NT2/D1 (cell line): Measurements from ENCODE around the gene MFGE8.

ENCODE experiments used
- DNase-seq: peaks from one replicate; pipeline ENCODE4 v3.0.0-alpha.2; 2011; ENCODE audit warnings: low read depth, low spot score
- H3K27me3 ChIP-seq: 2 replicates; pipeline ENCODE4 v1.6.0; 2011; ENCODE audit warnings: mild to moderate bottlenecking; ENCODE audit not compliant: insufficient read length, insufficient read depth
- H3K36me3 ChIP-seq: 2 replicates; pipeline ENCODE4 v1.6.1; 2011; ENCODE audit warnings: mild to moderate bottlenecking, low read length, mixed read lengths; ENCODE audit not compliant: insufficient read depth, insufficient read length
- H3K4me1 ChIP-seq: 2 replicates; pipeline ENCODE4 v1.5.1; 2011; ENCODE audit not compliant: insufficient read depth, insufficient read length
- H3K4me3 ChIP-seq: 2 replicates; pipeline ENCODE4 v1.5.1; 2011; ENCODE audit warnings: low read depth; ENCODE audit not compliant: insufficient read length
- H3K9ac ChIP-seq: 2 replicates; pipeline ENCODE4 v1.6.0; 2011; ENCODE audit warnings: low read depth; ENCODE audit not compliant: insufficient read length
- H3K9me3 ChIP-seq: 2 replicates; pipeline ENCODE4 v1.5.1; 2011; ENCODE audit warnings: mild to moderate bottlenecking, low read length; ENCODE audit not compliant: insufficient read depth
- SUZ12 ChIP-seq: IDR thresholded peaks from 2 replicates; pipeline ENCODE4 v1.6.1; 2011; ENCODE audit not compliant: insufficient read length, insufficient read depth; ENCODE audit errors: extremely low read depth
- YY1 ChIP-seq: IDR thresholded peaks from 2 replicates; pipeline ENCODE4 v1.6.1; 2011; ENCODE audit not compliant: insufficient read length, insufficient read depth
- ZNF274 ChIP-seq: IDR thresholded peaks from 2 replicates; pipeline ENCODE4 v1.6.1; 2011; ENCODE audit warnings: mild to moderate bottlenecking, low read depth, low read length

MFGE8 gene

GRCh38 chr15:88905576-88905975 is 7.6 kb downstream of the MFGE8 start:
- DNase-seq: no peak
- Histone ChIP-seq H3K9me3 (no peaks in the 10 kb centered on the region), H3K4me3 (no peak overlapping the region), H3K4me1 (peaks cover 19% of the 10 kb centered on the region), H3K27me3 (no peaks in the 10 kb centered on the region), H3K9ac (no peak overlapping the region), H3K36me3 (peaks cover 90% of the 10 kb centered on the region)
- TF ChIP-seq SUZ12 (no peak), YY1 (no peak), ZNF274 (no peak)

GRCh38 chr15:88904624-88905327 is 8.4 kb downstream of the MFGE8 start:
- TF ChIP-seq YY1 (no peak), SUZ12 (no peak), ZNF274 (no peak)
- Histone ChIP-seq H3K4me3 (no peak overlapping the region), H3K36me3 (peaks cover 87% of the 10 kb centered on the region), H3K9me3 (no peaks in the 10 kb centered on the region), H3K9ac (peak overlapping the region; percentile 46), H3K4me1 (peaks cover 11% of the 10 kb centered on the region), H3K27me3 (no peaks in the 10 kb centered on the region)
- peak; percentile 81 for DNase-seq

GRCh38 chr15:88904257-88904623 is 8.9 kb downstream of the MFGE8 start:
- Histone ChIP-seq H3K4me1 (peaks cover 15% of the 10 kb centered on the region), H3K9me3 (no peaks in the 10 kb centered on the region), H3K27me3 (no peaks in the 10 kb centered on the region), H3K36me3 (peaks cover 87% of the 10 kb centered on the region), H3K4me3 (no peak overlapping the region), H3K9ac (peak overlapping the region; percentile 39)
- no peak for TF ChIP-seq SUZ12
- DNase-seq: no peak

GRCh38 chr15:88902846-88903245 is 10.3 kb downstream of the MFGE8 start:
- DNase-seq: no peak
- TF ChIP-seq ZNF274 (no peak), SUZ12 (no peak), YY1 (no peak)
- H3K4me1 ChIP-seq: peaks cover 24% of the 10 kb centered on the region
- H3K4me3 ChIP-seq: no peak overlapping the region
- no peak overlapping the region for H3K9ac ChIP-seq
- H3K9me3 ChIP-seq: no peaks in the 10 kb centered on the region
- peaks cover 79% of the 10 kb centered on the region for H3K36me3 ChIP-seq
- no peaks in the 10 kb centered on the region for H3K27me3 ChIP-seq

GRCh38 chr15:88902221-88902835 is 10.9 kb downstream of the MFGE8 start:
- Histone ChIP-seq H3K9ac (no peak overlapping the region), H3K36me3 (peaks cover 73% of the 10 kb centered on the region), H3K9me3 (no peaks in the 10 kb centered on the region), H3K27me3 (no peaks in the 10 kb centered on the region), H3K4me1 (peaks cover 28% of the 10 kb centered on the region), H3K4me3 (no peak overlapping the region)
- TF ChIP-seq SUZ12: no peak
- TF ChIP-seq YY1: no peak
- no peak for TF ChIP-seq ZNF274
- no peak for DNase-seq

- Histone ChIP-seq H3K4me3 (no peak overlapping the region), H3K9ac (no peak overlapping the region), H3K27me3 (no peaks in the 10 kb centered on the region), H3K4me1 (peaks cover 34% of the 10 kb centered on the region), H3K36me3 (peaks cover 67% of the 10 kb centered on the region), H3K9me3 (no peaks in the 10 kb centered on the region)
- DNase-seq: no peak
- TF ChIP-seq YY1: no peak
- TF ChIP-seq SUZ12: no peak
- no peak for TF ChIP-seq ZNF274
Observed at GRCh38 chr15:88901508-88902220, 11.5 kb downstream of the MFGE8 start.

GRCh38 chr15:88900982-88901418 is 12.2 kb downstream of the MFGE8 start:
- Histone ChIP-seq H3K36me3 (peaks cover 61% of the 10 kb centered on the region), H3K9ac (no peak overlapping the region), H3K27me3 (no peaks in the 10 kb centered on the region), H3K9me3 (no peaks in the 10 kb centered on the region), H3K4me3 (no peak overlapping the region), H3K4me1 (peaks cover 40% of the 10 kb centered on the region)
- no peak for TF ChIP-seq YY1
- TF ChIP-seq SUZ12: no peak
- no peak for TF ChIP-seq ZNF274
- no peak for DNase-seq
